Stomach (tissue), 9 donors: Measurements from ENCODE around the gene CEP57L1. TPM values are rescaled to one million over a fixed set of nuclear protein-coding genes. Genes with fewer than 3 reads are reported as not detected.
"Not testable (repeated sequence)": the region's sequence is repeated elsewhere in the genome, so short reads cannot be mapped to it uniquely, and the experiment has no call there.

Experiments
- DNase-seq, 2 donors: peaks; one replicate each; pipeline versions ENCODE4 v3.0.0 to v3.0.0-alpha.2; 2013 to 2019
- H3K27ac ChIP-seq, 5 donors: fragments of 200-600 bp in 4 of 5; sonication (generic) in 4 of 5; one replicate each; pipeline ENCODE4 v1.5.1; 2013 to 2019; ENCODE audit warnings: mild to moderate bottlenecking in 1 of 5, moderate library complexity in 1 of 5
- H3K27me3 ChIP-seq, 3 donors: fragments of 200-600 bp; sonication (generic); one replicate each; pipeline ENCODE4 v1.5.1; 2017 to 2019; ENCODE audit warnings: mixed run types in 1 of 3
- H3K36me3 ChIP-seq, 4 donors: fragments of 200-600 bp; sonication (generic); 1 replicate in 3 of 4; 2 replicates in 1 of 4; pipeline ENCODE4 v1.5.1; 2016 to 2019
- H3K4me1 ChIP-seq, 4 donors: fragments of 200-600 bp; sonication (generic); one replicate each; pipeline ENCODE4 v1.5.1; 2016 to 2019
- H3K4me3 ChIP-seq, 4 donors: fragments of 200-600 bp; sonication (generic) in 3 of 4; one replicate each; pipeline ENCODE4 v1.5.1; 2016 to 2019; ENCODE audit warnings: mild to moderate bottlenecking in 1 of 4
- H3K9me3 ChIP-seq, 4 donors: fragments of 200-600 bp; sonication (generic); one replicate each; pipeline ENCODE4 v1.5.1; 2016 to 2019
- EP300 ChIP-seq: sonication (generic); formaldehyde crosslinking; IDR thresholded peaks from one replicate; pipeline ENCODE4 v1.6.1; 2017; ENCODE audit warnings: antibody characterized with exemption
- POLR2A ChIP-seq, 4 donors: fragments of 450-650 bp; IDR thresholded peaks; one replicate each; pipeline ENCODE4 v1.6.1; 2016; ENCODE audit warnings: antibody characterized with exemption in 4 of 4, control low read depth in 2 of 4, mild to moderate bottlenecking in 1 of 4, moderate library complexity in 1 of 4
- POLR2AphosphoS5 ChIP-seq, 3 donors: sonication (generic); formaldehyde crosslinking; IDR thresholded peaks; one replicate each; pipeline ENCODE4 v1.6.1; 2016; ENCODE audit warnings: antibody characterized with exemption in 3 of 3
- WGBS, 5 donors: extraction: QIAGEN DNeasy Blood & Tissue Kit in 3 of 5; methylation state at CpG; one replicate each; pipeline versions ENCODE4 v1.1.5 to v1.1.7; 2013 to 2018; 5-methylcytosine and 5-hydroxymethylcytosine counted together
- intact Hi-C: fragments of 100-400 bp; cut with DNase I; formaldehyde crosslinking; loops from one replicate; pipeline ENCODE4 v1.15.1; 2023; ENCODE audit warnings: low total_unique reads
- polyA plus RNA-seq, 3 donors: library from polyadenylated mRNA; stranded (reverse); fragments of 200-250 nt; gene quantifications; one replicate each; pipeline ENCODE4 v1.2.3, GENCODE V29; 2013
- total RNA-seq, 5 donors: library from RNA; depleted of rRNA; stranded (reverse); fragments of >200 nt; gene quantifications; one replicate each; pipeline versions ENCODE4 v1.1.0 to v1.2.3, GENCODE V29; 2014 to 2016
- TF ChIP-seq, protein P1 (sequence below), 7 experiments: fragments of 450-650 bp in 4 of 7; fragments of 200-600 bp in 3 of 7; sonication (generic) in 3 of 7; IDR thresholded peaks; one replicate each; pipeline ENCODE4 v1.5.1; 2016 to 2019; ENCODE audit warnings: antibody characterized with exemption in 7 of 7, control low read depth in 2 of 7, mild to moderate bottlenecking in 1 of 7
- donor health status: healthy with polysubstance abuse.
- donor health status: Bipolar disorder and iron deficiency.
- donor health status: healthy.

Gene CEP57L1
- total and polyA plus RNA-seq, 8 donors: 4.5 to 63.6 (median 13.8) TPM; not detected in 1

DNA sequence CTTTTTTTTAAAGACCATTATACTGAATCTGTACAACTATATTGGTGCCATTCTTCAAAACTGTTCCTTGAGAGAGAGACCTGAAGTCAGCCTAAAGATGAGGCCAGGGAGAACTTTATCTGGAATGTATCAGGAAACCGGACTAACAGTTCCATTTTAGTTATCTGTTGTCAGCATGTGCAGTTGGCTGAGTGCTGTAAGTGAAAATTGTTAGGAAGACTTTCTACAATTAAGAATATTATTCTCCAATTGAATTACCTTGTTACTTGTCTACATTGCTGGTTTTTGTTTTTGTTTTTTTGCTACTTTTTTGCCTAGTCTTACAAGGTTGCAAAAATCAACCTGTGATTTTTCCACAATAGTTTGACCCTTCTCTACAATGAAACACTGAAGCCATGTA lies 7.5 kb downstream of the CEP57L1 start:
- H3K27me3 ChIP-seq: no peaks in the 10 kb centered on the region
- TF ChIP-seq, protein P1, sequence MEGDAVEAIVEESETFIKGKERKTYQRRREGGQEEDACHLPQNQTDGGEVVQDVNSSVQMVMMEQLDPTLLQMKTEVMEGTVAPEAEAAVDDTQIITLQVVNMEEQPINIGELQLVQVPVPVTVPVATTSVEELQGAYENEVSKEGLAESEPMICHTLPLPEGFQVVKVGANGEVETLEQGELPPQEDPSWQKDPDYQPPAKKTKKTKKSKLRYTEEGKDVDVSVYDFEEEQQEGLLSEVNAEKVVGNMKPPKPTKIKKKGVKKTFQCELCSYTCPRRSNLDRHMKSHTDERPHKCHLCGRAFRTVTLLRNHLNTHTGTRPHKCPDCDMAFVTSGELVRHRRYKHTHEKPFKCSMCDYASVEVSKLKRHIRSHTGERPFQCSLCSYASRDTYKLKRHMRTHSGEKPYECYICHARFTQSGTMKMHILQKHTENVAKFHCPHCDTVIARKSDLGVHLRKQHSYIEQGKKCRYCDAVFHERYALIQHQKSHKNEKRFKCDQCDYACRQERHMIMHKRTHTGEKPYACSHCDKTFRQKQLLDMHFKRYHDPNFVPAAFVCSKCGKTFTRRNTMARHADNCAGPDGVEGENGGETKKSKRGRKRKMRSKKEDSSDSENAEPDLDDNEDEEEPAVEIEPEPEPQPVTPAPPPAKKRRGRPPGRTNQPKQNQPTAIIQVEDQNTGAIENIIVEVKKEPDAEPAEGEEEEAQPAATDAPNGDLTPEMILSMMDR (IDR thresholded peaks at IDR 0.05): no peak
- no peak for TF ChIP-seq POLR2AphosphoS5 (IDR thresholded peaks at IDR 0.05)
- TF ChIP-seq EP300: no peak
- TF ChIP-seq POLR2A (IDR thresholded peaks at IDR 0.05): no peak
- intact Hi-C loops: no loop called here
- no peaks in the 10 kb centered on the region for H3K4me1 ChIP-seq
- H3K9me3 ChIP-seq: no peaks in the 10 kb centered on the region
- no peak for DNase-seq
- WGBS, 5 donors: 36 to 61% (median 43%) methylated on average over 1 of the region's 1 CpG
- no peak overlapping the region for H3K27ac ChIP-seq
- peaks cover 0 to 13% (median 4%) of the 10 kb centered on the region in 4 donors for H3K36me3 ChIP-seq
- no peak overlapping the region for H3K4me3 ChIP-seq

DNA sequence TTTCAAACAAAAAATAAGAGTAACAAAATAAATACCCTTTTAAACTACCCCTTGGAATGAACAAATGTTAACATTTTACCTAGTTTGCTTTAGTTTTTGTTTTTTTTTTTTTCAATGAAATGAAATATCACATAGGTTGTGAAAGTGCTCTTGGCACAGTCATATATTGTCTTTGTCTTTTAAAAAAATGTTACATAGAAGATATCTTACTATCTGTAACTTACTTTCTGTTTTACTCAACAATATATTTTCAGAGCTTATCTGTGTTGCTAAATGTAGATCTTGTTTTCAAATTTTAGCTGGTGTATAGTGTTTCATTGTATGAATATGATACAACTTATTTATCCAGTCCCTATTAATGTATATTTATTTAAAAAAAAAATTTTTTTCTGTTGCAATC lies 8.6 kb downstream of the CEP57L1 start:
- intact Hi-C loops: no loop called here
- TF ChIP-seq POLR2AphosphoS5 (IDR thresholded peaks at IDR 0.05) (no peak), POLR2A (IDR thresholded peaks at IDR 0.05) (no peak), EP300 (no peak)
- TF ChIP-seq, protein P1 (IDR thresholded peaks at IDR 0.05): no peak

GRCh38 chr6:109104512-109104911 lies 9.2 kb downstream of the CEP57L1 start:
- Histone ChIP-seq H3K27me3 (no peaks in the 10 kb centered on the region), H3K36me3 (peaks cover 0 to 13% (median 4%) of the 10 kb centered on the region in 4 donors), H3K9me3 (no peaks in the 10 kb centered on the region), H3K4me1 (no peaks in the 10 kb centered on the region), H3K27ac (no peak overlapping the region), H3K4me3 (no peak overlapping the region)
- 92 to 96% (median 96%) methylated on average over 3 of the region's 3 CpGs for whole genome bisulfite sequencing, 5 donors
- intact Hi-C loops: no loop called here
- TF ChIP-seq EP300: no peak
- no peak for DNase-seq

More for the DNA sequence above, 8.6 kb downstream of the CEP57L1 start:
- Histone ChIP-seq H3K4me3 (no peak overlapping the region), H3K9me3 (no peaks in the 10 kb centered on the region), H3K27me3 (no peaks in the 10 kb centered on the region), H3K27ac (no peak overlapping the region), H3K36me3 (peaks cover 0 to 13% (median 4%) of the 10 kb centered on the region in 4 donors), H3K4me1 (no peaks in the 10 kb centered on the region)
- no peak for DNase-seq

GRCh38 chr6:109105681-109106080 lies 10.4 kb downstream of the CEP57L1 start:
- H3K36me3 ChIP-seq: peaks cover 0 to 9% (median 4%) of the 10 kb centered on the region in 4 donors
- 85 to 94% (median 89%) methylated on average over 5 of the region's 5 CpGs for WGBS, 5 donors
- TF ChIP-seq POLR2AphosphoS5 (IDR thresholded peaks at IDR 0.05) (no peak), EP300 (no peak), POLR2A (IDR thresholded peaks at IDR 0.05) (no peak)
- TF ChIP-seq, protein P1 (IDR thresholded peaks at IDR 0.05): no peak
- H3K27me3 ChIP-seq: no peaks in the 10 kb centered on the region
- intact Hi-C loops: no loop called here
- no peaks in the 10 kb centered on the region for H3K9me3 ChIP-seq
- H3K4me3 ChIP-seq: no peak overlapping the region
- no peaks in the 10 kb centered on the region for H3K4me1 ChIP-seq
- no peak overlapping the region for H3K27ac ChIP-seq
- DNase-seq: no peak

DNA sequence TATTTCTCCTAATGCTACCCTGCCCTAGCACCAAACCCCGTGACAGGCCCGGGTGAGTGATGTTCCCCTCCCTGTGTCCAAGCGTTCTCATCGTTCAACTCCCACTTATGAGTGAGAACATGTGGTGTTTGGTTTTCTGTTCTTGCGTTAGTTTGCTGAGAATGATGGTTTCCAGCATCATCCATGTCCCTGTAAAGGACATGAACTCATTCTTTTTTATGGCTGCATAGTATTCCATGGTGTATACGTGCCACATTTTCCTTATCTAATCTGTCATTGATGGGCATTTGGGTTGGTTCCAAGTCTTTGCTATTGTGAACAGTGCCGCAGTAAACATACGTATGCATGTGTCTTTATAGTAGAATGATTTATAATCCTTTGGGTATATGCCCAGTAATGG lies 14.4 kb downstream of the CEP57L1 start:
- H3K27ac ChIP-seq, H3K4me1 ChIP-seq, DNase-seq, intact Hi-C loops, H3K27me3 ChIP-seq, H3K9me3 ChIP-seq, H3K36me3 ChIP-seq, H3K4me3 ChIP-seq: not testable (repeated sequence)
- WGBS, 5 donors: 92 to 97% (median 96%) methylated on average over 8 of the region's 8 CpGs

DNA sequence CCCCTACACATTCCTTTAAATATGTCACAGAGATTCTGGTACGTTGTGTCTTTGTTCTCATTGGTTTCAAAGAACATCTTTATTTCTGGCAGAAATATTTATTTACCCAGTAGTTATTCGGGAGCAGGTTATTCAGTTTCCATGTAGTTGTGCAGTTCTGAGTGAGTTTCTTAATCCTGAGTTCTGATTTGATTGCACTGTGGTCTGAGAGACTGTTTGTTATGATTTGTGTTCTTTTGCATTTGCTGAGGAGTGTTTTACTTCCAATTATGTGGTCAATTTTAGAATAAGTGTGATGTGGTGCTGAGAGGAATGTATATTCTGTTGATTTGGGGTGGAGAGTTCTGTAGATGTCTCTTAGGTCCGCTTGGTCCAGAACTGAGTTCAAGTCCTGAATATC lies 17.4 kb downstream of the CEP57L1 start:
- H3K4me1 ChIP-seq, H3K36me3 ChIP-seq, DNase-seq, H3K27me3 ChIP-seq, intact Hi-C loops, H3K4me3 ChIP-seq, H3K27ac ChIP-seq, H3K9me3 ChIP-seq: not testable (repeated sequence)
- 66 to 86% (median 75%) methylated on average over 3 of the region's 3 CpGs for WGBS, 5 donors
